GM12892 (cell line): Measurements from ENCODE around the gene PRSS12.
"Not testable (repeated sequence)": the region's sequence is repeated elsewhere in the genome, so short reads cannot be mapped to it uniquely, and the experiment has no call there.

Experiments
- POLR2A ChIP-seq: IDR thresholded peaks from 2 replicates; pipeline ENCODE4 v1.6.1; 2011; ENCODE audit warnings: low read depth, low read length, control low read depth
- TAF1 ChIP-seq: IDR thresholded peaks from 2 replicates; pipeline ENCODE4 v1.6.1; 2011; ENCODE audit warnings: low read depth, mild to moderate bottlenecking, control low read depth, low read length, borderline replicate concordance

GRCh38 chr4:118299619-118300018 is 53.2 kb downstream of the PRSS12 start:
- not testable (repeated sequence) for TF ChIP-seq POLR2A, TAF1
